Activated CD8-positive, alpha-beta memory T cell treated with anti-CD3 and anti-CD28 coated beads for 1 hour (primary cell): ENCODE data around the gene VPS35L.
A peak's percentile ranks its signal among the peaks of the same experiment; 100 is the strongest.

ENCODE experiments used
- DNase-seq, 2 donors: peaks; one replicate each; pipeline ENCODE4 v3.0.0-alpha.2; 2020; ENCODE audit warnings: low read depth in 1 of 2; ENCODE audit errors: extremely low read depth in 1 of 2

The VPS35L gene

DNA sequence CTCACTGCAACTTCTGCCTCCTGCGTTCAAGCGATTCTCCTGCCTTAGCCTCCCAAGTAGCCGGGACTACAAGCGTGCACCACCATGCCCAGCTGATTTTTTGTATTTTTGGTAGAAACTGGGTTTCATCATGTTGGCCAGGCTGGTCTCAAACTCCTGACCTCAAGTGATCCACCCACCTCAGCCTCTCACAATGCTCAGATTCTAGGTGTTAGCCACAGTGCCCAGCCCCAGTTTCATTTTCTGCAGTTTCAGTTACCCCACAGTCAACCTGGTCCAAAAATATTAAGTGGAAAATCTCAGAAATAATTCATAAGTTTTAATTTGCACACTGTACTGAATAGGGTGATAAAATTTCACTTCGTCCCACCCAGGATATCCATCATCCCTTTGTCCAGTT lies 133.8 kb downstream of the VPS35L start:
- DNase-seq, result no peak

DNA sequence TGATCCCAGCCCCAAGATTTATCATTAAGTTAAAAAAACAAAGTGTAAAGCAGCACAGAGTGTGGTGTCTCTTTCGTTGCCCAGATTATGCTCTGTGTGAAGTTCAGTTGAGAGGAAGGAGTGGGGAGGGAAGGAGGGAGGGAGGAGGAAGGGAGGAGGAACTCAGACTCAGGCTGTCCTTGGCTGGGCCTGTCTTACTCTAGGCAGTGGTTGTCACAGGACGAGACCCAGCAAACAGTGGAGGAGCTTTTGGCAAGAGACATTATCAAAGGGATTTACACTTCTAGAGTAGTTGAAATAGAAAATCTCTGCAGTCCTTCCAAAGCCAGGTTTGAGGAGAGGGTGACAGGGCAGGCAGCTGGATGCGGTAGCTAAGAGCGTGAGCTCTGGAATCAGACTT lies 134.7 kb downstream of the VPS35L start:
- no peak for DNase-seq

DNA sequence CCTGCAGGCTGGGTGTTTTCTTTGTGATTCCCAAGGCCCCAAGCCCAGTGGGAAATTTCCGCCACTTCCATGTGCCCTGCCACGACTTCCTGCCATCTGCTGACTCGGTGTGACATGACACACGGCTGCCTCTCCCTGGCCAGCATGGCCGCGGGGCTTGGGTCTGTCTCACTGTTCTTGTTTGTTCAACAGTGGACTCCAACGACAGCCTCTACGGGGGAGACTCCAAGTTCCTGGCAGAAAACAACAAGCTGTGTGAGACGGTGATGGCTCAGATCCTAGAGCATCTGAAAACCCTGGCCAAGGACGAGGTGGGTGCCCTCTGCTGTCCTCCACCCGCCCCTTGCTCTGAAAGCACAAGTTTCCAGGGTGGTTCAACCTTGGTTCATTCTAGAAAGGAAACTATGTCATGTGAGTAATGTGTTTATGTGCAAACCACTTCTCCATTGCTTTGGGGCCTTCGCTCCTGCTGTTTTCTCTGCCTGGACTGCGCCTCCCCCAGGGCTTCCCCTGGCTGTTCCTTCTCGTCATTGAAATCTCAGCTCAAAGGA lies 135.7 kb downstream of the VPS35L start:
- no peak for DNase-seq

DNA sequence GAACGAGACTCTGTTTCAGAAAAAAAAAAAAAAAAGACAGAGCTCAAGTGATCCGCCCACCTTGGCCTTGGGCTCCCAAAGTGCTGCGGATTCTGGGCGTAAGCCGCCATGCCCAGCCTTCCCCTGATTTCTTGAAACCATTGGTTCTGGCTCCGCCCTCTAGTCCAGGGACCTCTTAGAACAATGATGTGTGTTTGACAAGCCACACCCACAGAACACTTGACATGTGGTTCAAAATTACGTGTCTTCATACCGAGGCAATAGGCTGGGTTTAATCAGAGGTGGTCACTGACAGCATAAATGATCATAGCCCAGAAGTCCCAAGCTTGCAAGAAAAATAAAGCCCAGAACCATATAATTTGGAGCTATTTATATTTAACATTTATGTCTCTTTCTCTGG lies 139.5 kb downstream of the VPS35L start:
- DNase-seq, result no peak

DNA sequence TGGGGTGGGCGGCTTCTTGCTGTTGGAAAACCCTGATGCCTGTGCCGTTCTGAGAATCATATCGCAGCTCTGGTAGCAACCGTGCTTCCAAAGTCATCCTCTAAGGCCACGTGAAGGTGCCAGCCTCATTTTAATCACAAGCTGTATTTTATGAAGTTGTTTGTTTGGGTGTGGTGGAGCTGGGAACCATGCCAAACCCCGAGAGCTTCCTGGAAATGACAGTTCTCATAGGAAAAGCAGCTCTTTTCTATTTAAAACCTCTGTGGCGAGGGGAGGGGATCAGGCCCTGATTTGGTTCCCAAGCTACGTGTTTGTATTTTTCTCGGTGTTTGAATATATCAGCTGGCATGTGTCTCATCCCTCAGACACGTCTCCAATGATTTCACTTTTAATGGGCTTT lies 140.8 kb downstream of the VPS35L start:
- DNase-seq, result peak; percentile 9 to 11

DNA sequence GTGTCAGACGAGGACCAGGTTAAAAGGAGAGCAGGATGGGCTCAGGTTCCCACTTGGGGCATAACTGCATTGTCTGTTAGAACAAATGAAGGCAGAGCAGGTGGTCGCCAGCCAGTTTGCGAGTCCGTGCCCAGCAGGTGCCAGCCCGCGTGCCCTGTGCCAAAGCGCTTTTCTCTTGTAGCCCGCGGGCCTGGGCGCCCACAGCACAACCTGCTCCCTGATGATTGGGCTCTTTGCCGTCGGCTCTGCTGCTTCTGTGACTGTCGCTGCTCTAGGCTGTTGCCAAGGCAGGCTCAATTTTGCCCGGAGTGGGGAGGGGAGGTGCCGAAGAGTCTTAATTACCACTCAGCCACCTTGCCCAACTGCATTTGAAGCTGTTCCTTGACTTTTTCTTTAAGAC lies 141.5 kb downstream of the VPS35L start:
- DNase-seq, result no peak

DNA sequence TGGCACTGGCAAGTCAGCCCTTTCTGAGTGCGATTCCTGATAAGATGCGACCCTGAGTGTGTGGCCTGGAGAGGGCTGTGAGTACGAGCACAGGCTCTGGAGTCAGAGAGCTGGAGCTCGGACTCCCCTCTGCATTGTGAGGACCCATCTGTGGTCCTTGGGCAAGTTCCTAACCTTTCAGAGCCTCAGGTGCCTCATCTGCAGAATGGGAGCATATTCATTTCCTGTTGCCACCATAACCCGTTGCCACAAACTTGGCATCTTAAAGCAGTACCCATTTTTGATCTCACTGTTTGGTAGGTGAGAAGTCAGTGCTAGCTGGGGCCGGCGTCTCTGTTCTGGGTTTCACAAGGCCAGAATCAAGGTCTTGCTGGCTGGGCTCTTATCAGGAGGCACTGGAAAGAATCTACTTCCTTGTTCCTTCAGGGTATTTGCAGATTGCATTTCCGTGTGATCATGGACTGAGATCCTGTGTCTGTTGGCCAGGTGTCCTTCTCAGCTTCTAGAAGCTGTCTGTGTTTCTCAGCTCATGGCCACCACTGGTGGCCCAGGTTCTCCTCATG lies 142.3 kb downstream of the VPS35L start:
- no peak for DNase-seq

DNA sequence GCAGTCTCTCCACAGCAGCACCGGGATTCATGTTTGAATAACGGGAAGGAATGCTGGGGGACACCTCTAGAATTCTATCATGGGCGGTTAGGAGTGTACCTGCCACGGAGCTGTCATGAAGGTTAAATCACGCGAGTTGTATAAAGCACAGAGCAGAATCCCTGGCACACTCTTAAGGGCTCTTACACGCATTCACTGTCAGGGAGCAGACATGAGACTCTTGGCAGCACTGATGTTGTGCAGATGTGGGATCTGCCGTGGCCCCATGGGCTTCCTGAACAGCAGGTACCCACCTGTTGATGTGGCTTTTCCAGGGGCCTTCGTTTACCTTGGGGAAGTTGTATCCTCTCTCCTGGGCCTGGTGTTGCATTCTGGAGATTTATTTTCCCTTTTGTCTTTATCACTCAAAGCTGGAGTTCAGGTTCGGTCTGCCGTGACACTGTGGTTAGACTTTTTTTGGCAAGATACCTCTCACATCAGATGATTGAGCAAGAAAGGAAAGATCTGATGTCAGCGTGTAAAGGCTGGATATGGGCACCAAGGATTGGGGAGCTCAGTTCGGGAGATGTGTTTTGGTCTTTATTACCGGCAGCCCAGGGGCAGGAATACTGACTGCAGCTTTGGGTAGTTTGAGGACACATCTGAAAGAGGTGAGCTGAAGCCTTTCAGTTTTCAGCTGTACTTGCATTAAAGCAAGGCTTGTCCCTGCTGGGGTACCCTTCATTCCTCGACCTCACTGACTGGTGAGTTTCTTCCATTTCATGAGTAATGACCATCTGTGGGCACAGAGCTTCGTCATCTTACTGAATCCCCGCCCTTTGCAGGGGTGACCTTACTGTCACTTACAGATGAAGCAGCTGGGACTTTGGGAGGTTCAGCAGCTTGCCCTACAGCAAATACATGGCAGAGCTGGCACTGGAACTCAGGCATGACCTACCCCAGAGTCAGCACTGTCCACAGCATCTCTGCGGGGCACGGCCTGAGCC lies 143.3 kb downstream of the VPS35L start:
- DNase-seq, result no peak

DNA sequence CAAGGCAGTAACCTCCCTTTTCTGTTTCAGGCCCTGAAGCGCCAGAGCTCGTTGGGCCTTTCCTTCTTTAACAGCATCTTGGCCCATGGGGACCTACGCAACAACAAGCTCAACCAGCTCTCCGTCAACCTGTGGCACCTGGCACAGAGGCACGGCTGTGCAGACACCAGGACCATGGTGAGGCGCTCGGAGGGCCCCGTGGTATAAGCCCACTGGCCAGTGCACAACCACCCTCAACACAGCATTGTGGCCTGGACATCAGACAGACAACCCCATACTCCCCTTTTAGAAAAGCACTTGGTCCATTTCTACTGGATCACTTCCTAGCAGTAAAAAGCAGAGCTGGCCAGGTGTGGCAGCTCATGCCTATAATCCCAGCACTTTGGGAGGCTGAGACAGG lies 144.0 kb downstream of the VPS35L start:
- no peak for DNase-seq

DNA sequence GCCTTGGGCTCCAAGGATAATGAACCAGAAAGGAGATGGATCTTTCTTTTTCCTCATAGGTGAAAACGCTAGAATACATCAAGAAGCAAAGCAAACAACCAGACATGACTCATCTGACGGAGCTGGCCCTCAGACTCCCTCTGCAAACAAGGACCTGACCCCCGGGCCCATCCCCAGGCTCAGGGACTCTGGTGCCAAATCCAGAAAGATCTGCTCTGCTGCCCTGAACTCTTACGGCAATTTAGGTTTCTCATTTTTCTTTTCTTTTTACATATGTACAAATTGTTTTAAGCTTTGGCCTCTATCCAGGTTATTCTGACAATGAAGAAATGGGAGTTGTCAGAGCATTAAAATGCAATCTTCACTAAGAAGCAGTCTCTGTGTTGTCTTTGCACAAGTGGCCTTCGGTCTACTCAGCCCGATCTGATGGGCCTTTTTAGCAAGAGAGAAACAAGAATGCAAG lies 144.8 kb downstream of the VPS35L start:
- no peak for DNase-seq

DNA sequence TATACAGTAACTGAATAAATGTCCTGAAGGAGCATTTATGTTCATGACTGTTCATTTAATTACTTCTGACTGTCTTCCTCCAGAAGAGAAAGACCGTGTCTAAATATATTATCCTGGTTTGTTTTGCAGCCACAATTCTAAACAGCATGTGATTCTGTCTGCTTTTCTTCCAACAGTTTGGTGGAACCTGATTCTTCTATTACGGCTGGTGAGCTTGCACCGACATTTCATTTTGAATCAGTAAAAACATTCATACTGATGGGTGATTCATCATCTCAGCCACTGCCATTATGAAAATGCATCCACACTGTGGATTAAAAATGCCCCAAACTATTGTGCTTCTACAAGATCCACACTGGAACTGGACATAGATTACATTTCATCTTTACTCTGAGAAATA lies 145.6 kb downstream of the VPS35L start:
- DNase-seq, result no peak

DNA sequence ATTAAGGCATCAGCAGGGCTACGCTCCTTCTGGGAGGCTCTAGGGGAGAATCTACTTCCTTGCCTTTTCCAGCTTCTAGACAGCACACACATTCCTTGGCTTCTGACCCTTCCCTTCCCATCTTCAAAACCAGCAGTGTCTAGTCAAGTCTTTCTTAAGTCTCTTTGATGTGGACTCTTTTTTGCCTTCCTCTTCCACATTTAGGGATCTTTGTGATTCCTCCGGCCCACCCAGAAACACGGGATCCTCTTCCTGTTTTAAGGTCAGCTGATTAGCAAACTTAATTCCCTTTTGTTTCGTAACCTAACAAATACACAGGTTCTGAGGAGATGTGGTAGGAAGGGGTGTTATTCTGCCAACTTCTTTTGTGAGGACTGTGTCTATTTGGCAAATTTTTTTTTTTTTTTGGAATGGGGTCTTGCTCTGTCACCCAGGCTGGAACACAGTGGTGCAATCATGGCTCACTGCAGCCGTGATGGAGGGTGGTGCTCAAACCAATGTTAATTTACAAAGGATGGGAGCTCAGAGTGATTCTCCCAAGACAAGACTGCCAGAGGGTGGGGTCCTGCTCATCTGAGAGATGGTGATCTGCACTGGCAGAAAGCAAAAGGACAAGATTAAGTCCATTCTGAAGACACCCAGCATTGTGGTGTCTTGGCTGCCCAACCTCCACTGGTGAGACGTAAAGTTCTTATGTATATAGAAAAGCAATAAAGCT lies 147.8 kb downstream of the VPS35L start:
- no peak for DNase-seq

DNA sequence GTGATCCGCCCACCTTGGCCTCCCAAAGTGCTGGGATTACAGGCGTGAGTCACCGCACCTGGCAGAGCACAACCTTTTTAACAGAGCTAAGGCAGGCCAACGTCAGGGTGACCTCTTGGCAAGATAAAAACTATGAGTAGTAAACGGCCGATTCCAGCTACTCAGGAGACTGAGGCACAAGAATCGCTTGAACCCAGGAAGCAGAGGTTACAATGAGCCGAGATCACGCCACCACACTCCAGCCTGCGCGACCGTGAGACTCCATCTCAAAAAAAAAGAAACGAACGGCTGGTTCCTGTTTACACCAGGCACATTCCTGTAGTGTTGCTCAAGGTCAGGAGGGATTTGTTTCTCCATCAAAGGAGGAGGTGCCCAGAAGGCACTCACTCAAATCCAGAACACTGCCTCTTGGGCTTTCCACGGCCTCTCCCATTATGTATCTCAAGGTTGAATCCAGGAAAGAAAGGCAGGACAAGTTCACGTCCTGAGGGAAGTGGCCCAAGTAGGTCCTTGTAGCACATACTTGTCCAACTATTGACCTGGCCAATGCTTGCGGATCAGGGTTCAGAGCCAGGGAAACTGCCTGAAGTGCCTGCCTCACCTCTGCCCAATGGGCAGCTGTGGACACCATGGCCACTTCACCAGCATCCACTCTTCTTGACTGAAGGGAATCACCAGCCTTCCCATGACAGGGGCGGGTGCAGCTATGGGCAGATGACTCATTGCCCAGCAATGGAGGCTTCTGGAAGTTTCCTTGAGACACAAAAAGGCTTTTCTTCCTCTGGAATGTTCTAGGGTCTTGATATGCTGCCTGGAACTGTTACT lies 149.0 kb downstream of the VPS35L start:
- no peak for DNase-seq

DNA sequence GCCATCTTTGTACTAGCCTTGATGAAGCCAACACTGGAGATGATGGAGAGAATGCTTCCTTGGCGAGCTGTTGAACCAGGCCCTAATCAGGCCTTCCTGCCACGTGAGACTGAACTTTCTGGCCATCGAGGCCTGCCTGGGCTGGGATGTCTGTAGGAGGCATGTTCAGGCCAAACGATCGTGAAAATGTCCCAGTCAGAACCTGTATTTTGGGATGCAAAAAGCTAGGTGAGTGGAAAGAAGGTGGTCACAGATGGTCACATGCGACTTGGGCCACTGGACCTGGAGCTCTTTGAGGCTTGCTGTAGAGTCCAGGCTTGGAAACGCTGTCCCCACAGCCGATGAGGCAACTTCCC lies 149.6 kb downstream of the VPS35L start:
- no peak for DNase-seq

DNA sequence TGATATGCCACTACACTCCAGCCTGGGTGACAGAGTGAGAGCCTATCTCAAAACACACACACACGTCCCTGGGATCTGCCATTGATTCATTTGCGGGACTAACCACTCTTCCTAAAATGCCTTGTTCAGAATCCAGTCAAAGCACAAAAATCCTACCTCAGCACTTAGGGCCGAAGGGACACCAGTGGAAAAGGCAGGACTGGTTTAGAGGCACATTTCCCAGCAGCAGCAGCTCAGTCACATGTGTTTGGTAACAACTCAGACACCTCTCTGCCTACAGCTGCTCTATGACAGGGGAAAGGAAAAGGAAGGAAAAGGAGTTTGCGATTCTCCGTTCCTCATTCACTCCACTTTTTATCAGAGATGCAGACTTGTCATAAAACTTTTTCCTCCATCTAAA lies 150.3 kb downstream of the VPS35L start:
- DNase-seq, result no peak

DNA sequence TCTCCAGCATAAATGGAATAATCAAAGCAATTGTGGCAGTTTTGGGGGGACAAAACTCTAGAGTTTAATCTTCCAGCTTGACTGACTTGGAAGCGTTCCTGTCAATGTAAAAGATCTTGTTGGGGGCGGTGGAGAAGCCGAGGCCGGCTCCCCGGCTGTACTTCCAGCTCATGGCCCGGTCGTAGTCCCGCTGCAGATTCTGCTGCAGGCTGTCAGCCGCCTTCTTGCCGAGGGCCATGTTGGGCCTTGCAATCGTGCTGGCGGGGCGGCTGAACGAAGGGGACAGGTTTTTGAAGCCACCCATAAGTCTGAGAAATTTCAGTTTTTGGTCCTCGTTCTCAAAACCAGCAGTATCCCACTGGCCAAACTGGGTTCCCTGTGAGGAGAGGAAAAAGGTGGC lies 151.3 kb downstream of the VPS35L start:
- no peak for DNase-seq

DNA sequence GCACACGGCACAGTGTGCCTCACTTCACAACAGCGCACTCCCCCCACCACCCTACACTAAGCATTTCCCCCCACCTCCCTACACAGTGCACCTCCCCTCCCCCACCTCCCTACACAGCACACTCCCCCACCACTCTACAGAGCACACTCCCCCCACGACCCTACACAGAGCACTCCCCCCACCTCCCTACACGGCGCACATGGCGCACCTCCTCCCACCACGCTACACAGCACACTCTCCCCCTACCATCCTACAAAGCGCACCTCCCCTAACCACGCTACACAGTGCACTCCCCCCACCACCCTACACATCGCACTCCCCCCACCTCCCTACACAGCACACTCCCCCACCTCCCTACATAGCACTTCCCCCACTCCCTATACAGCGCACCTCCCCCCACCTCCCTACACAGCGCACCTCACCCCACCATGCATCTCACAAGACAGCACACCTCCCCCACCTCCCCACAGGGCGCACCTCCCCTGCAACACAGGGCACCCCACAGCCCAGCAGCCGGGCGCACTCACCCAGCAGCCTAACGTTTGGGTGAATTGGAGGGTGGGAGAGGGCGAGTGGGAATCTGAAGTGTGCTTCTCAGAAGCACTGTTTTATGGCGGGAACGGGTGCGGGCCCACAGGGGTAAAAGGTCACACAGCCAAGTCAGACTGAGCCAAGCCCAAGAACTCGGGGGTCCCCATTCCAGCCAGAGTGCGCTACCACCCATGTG lies 152.2 kb downstream of the VPS35L start:
- no peak for DNase-seq

DNA sequence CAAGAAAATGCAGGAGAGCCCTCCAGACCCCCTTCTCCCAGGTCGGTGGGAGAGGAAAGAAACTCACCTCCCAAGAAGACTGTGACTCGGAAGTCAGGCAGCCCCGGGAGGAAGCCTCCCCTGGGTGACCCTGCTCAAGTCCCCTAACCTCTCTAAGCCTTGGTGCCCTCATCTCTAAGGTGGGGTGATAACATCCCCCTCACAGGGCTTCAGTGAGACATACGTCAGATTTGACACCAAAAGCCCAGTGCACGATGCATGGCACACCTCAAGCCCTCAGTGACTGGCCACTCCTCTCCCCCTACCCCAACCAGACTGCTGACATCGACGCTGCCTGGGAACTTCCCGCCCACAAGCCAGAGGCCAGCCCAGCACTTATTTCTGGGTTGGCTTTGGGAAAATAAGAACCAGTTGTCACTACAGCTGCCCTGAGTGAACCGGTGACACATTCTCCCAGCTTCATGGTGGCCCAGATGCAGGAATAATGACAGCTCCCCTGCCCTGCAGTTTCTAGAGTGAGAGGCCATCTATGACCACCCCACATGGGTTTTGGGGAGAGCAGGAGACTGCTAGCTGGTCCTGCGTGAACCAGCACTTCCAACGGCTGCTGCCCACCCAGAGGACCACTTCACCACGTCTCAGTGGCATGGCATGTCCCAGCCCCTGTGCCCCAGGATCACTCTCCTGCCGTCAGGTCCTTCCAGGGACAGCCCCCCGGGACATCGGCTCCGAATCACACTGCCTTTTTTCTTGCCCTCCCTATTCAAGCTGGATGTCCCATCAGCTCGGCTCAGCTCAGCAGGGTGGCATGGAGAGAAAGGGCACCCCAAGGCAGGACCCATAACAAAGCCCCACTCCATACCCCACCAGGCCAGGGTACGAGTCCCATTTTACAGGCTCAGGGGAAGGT lies 153.0 kb downstream of the VPS35L start:
- no peak for DNase-seq
